Ascending aorta (tissue), 2 donors: ENCODE results near the gene AEN. TPM values are rescaled to one million over a fixed set of nuclear protein-coding genes. Genes with fewer than 3 reads are reported as not detected.
"Not testable (repeated sequence)": the region's sequence is repeated elsewhere in the genome, so short reads cannot be mapped to it uniquely, and the experiment has no call there.

Experiments
- DNase-seq, 2 donors: peaks; one replicate each; pipeline ENCODE4 v3.0.0-alpha.2; 2019; ENCODE audit warnings: low spot score in 2 of 2
- H3K27ac ChIP-seq, 2 donors: fragments of 200-600 bp; sonication (generic); one replicate each; pipeline ENCODE4 v1.5.1; 2016 to 2017; ENCODE audit warnings: mild to moderate bottlenecking in 1 of 2
- H3K27me3 ChIP-seq: fragments of 200-600 bp; sonication (generic); one replicate; pipeline ENCODE4 v1.5.1; 2017
- H3K36me3 ChIP-seq, 2 donors: fragments of 200-600 bp; sonication (generic); one replicate each; pipeline ENCODE4 v1.5.1; 2016
- H3K4me1 ChIP-seq, 2 donors: fragments of 200-600 bp; sonication (generic); one replicate each; pipeline ENCODE4 v1.5.1; 2016 to 2017; ENCODE audit warnings: mild to moderate bottlenecking in 1 of 2
- H3K4me3 ChIP-seq, 2 donors: fragments of 200-600 bp; sonication (generic); one replicate each; pipeline ENCODE4 v1.5.1; 2016 to 2017; ENCODE audit warnings: mild to moderate bottlenecking in 1 of 2
- H3K9me3 ChIP-seq, 2 donors: fragments of 200-600 bp; sonication (generic); one replicate each; pipeline ENCODE4 v1.5.1; 2016
- CTCF ChIP-seq, 3 experiments: fragments of 200-600 bp in 2 of 3; fragments of 450-650 bp in 1 of 3; sonication (generic) in 2 of 3; IDR thresholded peaks; one replicate each; pipeline ENCODE4 v1.5.1; 2016 to 2019; ENCODE audit warnings: antibody characterized with exemption in 3 of 3, mild to moderate bottlenecking in 1 of 3, moderate library complexity in 1 of 3
- intact Hi-C: fragments of 100-400 bp; cut with DNase I; formaldehyde crosslinking; loops from one replicate; pipeline ENCODE4 v1.15.1; 2023
- total RNA-seq: library from RNA; depleted of rRNA; stranded (reverse); fragments of >200 nt; gene quantifications from one replicate; pipeline ENCODE4 v1.1.0, GENCODE V29; 2016

Gene AEN
- total RNA-seq, 1 donor from 2014 or later = 13.5 TPM

GRCh38 chr15:88630141-88630721, 9.1 kb downstream of the AEN start:
- Histone ChIP-seq H3K27me3 (no peaks in the 10 kb centered on the region), H3K9me3 (no peaks in the 10 kb centered on the region), H3K36me3 (peaks cover 49 to 74% of the 10 kb centered on the region in 2 donors), H3K4me3 (no peak overlapping the region), H3K4me1 (peaks cover 0 to under 1% of the 10 kb centered on the region in 2 donors), H3K27ac (peak overlapping the region; percentile 30 to 56)
- TF ChIP-seq CTCF (IDR thresholded peaks at IDR 0.05) = no peak
- DNase-seq = no peak
- intact Hi-C loops = no loop called here

GRCh38 chr15:88630798-88631463, 9.8 kb downstream of the AEN start:
- DNase-seq = no peak
- TF ChIP-seq CTCF (IDR thresholded peaks at IDR 0.05) = no peak
- peaks cover 48 to 73% of the 10 kb centered on the region in 2 donors for H3K36me3 ChIP-seq

GRCh38 chr15:88631464-88632028, 10.4 kb downstream of the AEN start:
- TF ChIP-seq CTCF (IDR thresholded peaks at IDR 0.05) = no peak
- Histone ChIP-seq H3K27me3 (no peaks in the 10 kb centered on the region), H3K9me3 (no peaks in the 10 kb centered on the region), H3K4me1 (no peaks in the 10 kb centered on the region), H3K27ac (no peak overlapping the region), H3K4me3 (no peak overlapping the region), H3K36me3 (peaks cover 42 to 67% of the 10 kb centered on the region in 2 donors)
- DNase-seq = no peak
- intact Hi-C loops = no loop called here

More at GRCh38 chr15:88630798-88631463, 9.8 kb downstream of the AEN start:
- Histone ChIP-seq H3K9me3 (no peaks in the 10 kb centered on the region), H3K4me1 (no peaks in the 10 kb centered on the region), H3K27me3 (no peaks in the 10 kb centered on the region), H3K4me3 (no peak overlapping the region), H3K27ac (peak overlapping the region; percentile 30 to 56)
- intact Hi-C loops = no loop called here

GRCh38 chr15:88632797-88633196, 11.7 kb downstream of the AEN start:
- H3K4me3 ChIP-seq, H3K4me1 ChIP-seq, H3K9me3 ChIP-seq, DNase-seq, H3K27ac ChIP-seq, intact Hi-C loops, H3K27me3 ChIP-seq: not testable (repeated sequence)
- H3K36me3 ChIP-seq = peaks cover 34 to 55% of the 10 kb centered on the region in 2 donors

GRCh38 chr15:88634449-88634848, 13.3 kb downstream of the AEN start:
- peaks cover 21 to 38% of the 10 kb centered on the region in 2 donors for H3K36me3 ChIP-seq
- H3K4me1 ChIP-seq = peaks cover 0 to 12% of the 10 kb centered on the region in 2 donors
- H3K27ac ChIP-seq = no peak overlapping the region
- H3K27me3 ChIP-seq = no peaks in the 10 kb centered on the region
- H3K9me3 ChIP-seq = no peaks in the 10 kb centered on the region
- DNase-seq = no peak
- no peak for TF ChIP-seq CTCF (IDR thresholded peaks at IDR 0.05)
- H3K4me3 ChIP-seq = no peak overlapping the region
- intact Hi-C loops = no loop called here

- TF ChIP-seq CTCF (IDR thresholded peaks at IDR 0.05) = no peak
- intact Hi-C loops = no loop called here
- no peaks in the 10 kb centered on the region for H3K27me3 ChIP-seq
- DNase-seq = no peak
- no peak overlapping the region for H3K27ac ChIP-seq
- H3K4me3 ChIP-seq = no peak overlapping the region
- H3K36me3 ChIP-seq = peaks cover 15 to 29% of the 10 kb centered on the region in 2 donors
- no peaks in the 10 kb centered on the region for H3K9me3 ChIP-seq
- H3K4me1 ChIP-seq = peaks cover 0 to 15% of the 10 kb centered on the region in 2 donors
Measured at GRCh38 chr15:88635318-88635717, 14.2 kb downstream of the AEN start.
